DOHH2 (cell line): ENCODE data around the gene AP1M2.

Experiments used
- CTCF ChIP-seq: fragments of 200-600 bp; sonication (generic); IDR thresholded peaks from one replicate; pipeline ENCODE4 v1.5.1; 2014; ENCODE audit warnings: antibody characterized with exemption, mild to moderate bottlenecking, low read depth, low read length; ENCODE audit not compliant: poor library complexity, severe bottlenecking
- EZH2phosphoT487 ChIP-seq: fragments of 200-600 bp; sonication (generic); IDR thresholded peaks from 2 replicates; pipeline ENCODE4 v1.6.1; 2017; ENCODE audit warnings: borderline replicate concordance, mild to moderate bottlenecking, antibody characterized with exemption, low read length, moderate library complexity, mixed read lengths

- no peak for TF ChIP-seq CTCF
- no peak for TF ChIP-seq EZH2phosphoT487
Observed at GRCh38 chr19:10593148-10593547, 6.0 kb upstream of the AP1M2 start.
